ENCODE results near the gene SULT2B1.

SULT2B1 gene

GRCh38 chr19:48600679-48601417, 48.9 kb downstream of the SULT2B1 start:
- no peak for DNase-seq (ENCODE audit: low spot score)

GRCh38 chr19:48603001-48603400, 51.0 kb downstream of the SULT2B1 start:
- no peak for DNase-seq (ENCODE audit: low spot score)

GRCh38 chr19:48603449-48603848, 51.5 kb downstream of the SULT2B1 start:
- no peak for DNase-seq (ENCODE audit: low spot score)

GRCh38 chr19:48603850-48604249, 51.9 kb downstream of the SULT2B1 start:
- no peak for DNase-seq (ENCODE audit: low spot score)

- no peak for DNase-seq (ENCODE audit: low spot score)
Observed at GRCh38 chr19:48606463-48607358, 54.7 kb downstream of the SULT2B1 start, which contains the start of gene SPACA4. Gene SPACA4, plus strand, starts transcription at chr19:48606742. Its CDS starts 237 bp downstream, at chr19:48606979.

- DNase-seq (ENCODE audit: low spot score): no peak
Observed at GRCh38 chr19:48607359-48607755, 55.4 kb downstream of the SULT2B1 start.

GRCh38 chr19:48608798-48609263, 56.9 kb downstream of the SULT2B1 start:
- no peak for DNase-seq (ENCODE audit: low spot score)

GRCh38 chr19:48609571-48610108, 57.7 kb downstream of the SULT2B1 start:
- no peak for DNase-seq (ENCODE audit: low spot score)

- no peak for DNase-seq (ENCODE audit: low spot score)
Observed at GRCh38 chr19:48611872-48612271, 59.9 kb downstream of the SULT2B1 start.

GRCh38 chr19:48613024-48613851, 61.3 kb downstream of the SULT2B1 start:
- DNase-seq (ENCODE audit: low spot score): no peak

GRCh38 chr19:48613852-48614435, 62.0 kb downstream of the SULT2B1 start:
- no peak for DNase-seq (ENCODE audit: low spot score)

GRCh38 chr19:48614436-48615230, 62.7 kb downstream of the SULT2B1 start, which contains the start of gene FAM83E:
Gene FAM83E, minus strand, starts transcription at chr19:48615076. Its CDS starts 1,704 bp downstream, at chr19:48613372.
- no peak for DNase-seq (ENCODE audit: low spot score)

GRCh38 chr19:48615231-48616040, 63.5 kb downstream of the SULT2B1 start:
- DNase-seq (ENCODE audit: low spot score): no peak

- no peak for DNase-seq (ENCODE audit: low spot score)
Observed at GRCh38 chr19:48616041-48616436, 64.1 kb downstream of the SULT2B1 start.

- no peak for DNase-seq (ENCODE audit: low spot score)
Observed at GRCh38 chr19:48616491-48617056, 64.6 kb downstream of the SULT2B1 start.

- no peak for DNase-seq (ENCODE audit: low spot score)
Observed at GRCh38 chr19:48617146-48617937, 65.4 kb downstream of the SULT2B1 start.

GRCh38 chr19:48618278-48618915, 66.4 kb downstream of the SULT2B1 start:
- DNase-seq (ENCODE audit: low spot score): no peak

Data from globus pallidus (tissue), 1 donor.